BE2C (cell line): Measurements from ENCODE around the gene PES1.

Experiments
- DNase-seq: peaks from one replicate; pipeline ENCODE4 v3.0.0-alpha.2; 2020
- H3K27me3 ChIP-seq: fragments of 250-450 bp; sonication (Bioruptor Pico); 2 replicates; pipeline ENCODE4 v1.5.1; 2020; ENCODE audit warnings: mild to moderate bottlenecking
- H3K36me3 ChIP-seq: fragments of 250-450 bp; sonication (Bioruptor Pico); 2 replicates; pipeline ENCODE4 v1.5.1; 2020; ENCODE audit warnings: mild to moderate bottlenecking
- H3K4me1 ChIP-seq: fragments of 250-450 bp; sonication (Bioruptor Pico); 2 replicates; pipeline ENCODE4 v1.5.1; 2020
- H3K4me3 ChIP-seq: 2 replicates; pipeline ENCODE4 v1.5.1; 2011; ENCODE audit warnings: low read depth, low read length
- H3K9me3 ChIP-seq: fragments of 250-450 bp; sonication (Bioruptor Pico); 2 replicates; pipeline ENCODE4 v1.5.1; 2020
- TF ChIP-seq, protein P1 (sequence below): IDR thresholded peaks from 2 replicates; pipeline ENCODE4 v1.5.1; 2012; ENCODE audit warnings: mild to moderate bottlenecking, low read depth, low read length

PES1 gene

DNA sequence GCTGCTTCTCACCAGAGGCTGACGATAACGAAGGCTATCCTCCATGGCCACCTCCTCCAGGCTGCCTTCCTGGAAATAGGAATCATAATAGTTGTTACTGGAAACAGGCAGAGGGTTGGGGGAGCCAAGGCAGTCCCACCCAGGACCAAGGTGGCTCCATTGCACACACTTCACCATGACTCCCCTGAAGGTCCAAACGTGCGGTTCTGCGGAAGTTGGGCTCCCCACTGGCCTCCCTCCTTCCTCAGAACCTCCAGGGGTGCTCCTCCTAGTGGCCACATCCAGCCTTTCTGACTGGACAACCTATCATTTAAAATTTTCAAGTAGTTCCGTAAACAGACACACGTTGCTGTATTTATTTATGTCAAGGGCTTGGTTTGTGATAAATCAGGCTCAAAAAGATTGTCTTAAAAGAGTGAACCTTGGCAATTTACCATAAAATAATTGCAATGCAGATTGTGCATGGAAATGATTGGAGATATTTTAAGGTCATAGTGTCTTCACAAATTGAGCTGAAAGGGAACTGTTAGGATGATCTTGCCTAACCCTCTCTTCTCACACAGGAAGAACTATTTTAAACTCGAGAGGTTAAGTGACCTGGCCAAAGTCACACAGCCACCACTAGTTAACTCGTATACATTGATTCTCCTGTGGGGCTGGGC is 13.9 kb upstream of the PES1 start:
- TF ChIP-seq, protein P1, sequence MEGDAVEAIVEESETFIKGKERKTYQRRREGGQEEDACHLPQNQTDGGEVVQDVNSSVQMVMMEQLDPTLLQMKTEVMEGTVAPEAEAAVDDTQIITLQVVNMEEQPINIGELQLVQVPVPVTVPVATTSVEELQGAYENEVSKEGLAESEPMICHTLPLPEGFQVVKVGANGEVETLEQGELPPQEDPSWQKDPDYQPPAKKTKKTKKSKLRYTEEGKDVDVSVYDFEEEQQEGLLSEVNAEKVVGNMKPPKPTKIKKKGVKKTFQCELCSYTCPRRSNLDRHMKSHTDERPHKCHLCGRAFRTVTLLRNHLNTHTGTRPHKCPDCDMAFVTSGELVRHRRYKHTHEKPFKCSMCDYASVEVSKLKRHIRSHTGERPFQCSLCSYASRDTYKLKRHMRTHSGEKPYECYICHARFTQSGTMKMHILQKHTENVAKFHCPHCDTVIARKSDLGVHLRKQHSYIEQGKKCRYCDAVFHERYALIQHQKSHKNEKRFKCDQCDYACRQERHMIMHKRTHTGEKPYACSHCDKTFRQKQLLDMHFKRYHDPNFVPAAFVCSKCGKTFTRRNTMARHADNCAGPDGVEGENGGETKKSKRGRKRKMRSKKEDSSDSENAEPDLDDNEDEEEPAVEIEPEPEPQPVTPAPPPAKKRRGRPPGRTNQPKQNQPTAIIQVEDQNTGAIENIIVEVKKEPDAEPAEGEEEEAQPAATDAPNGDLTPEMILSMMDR: peak; percentile 84
- peak; percentile 63 for DNase-seq
- Histone ChIP-seq H3K27me3 (no peaks in the 10 kb centered on the region), H3K9me3 (no peaks in the 10 kb centered on the region), H3K4me1 (peaks cover 8% of the 10 kb centered on the region; the same call in 1 of the 2 replicates), H3K36me3 (no peaks in the 10 kb centered on the region), H3K4me3 (peak overlapping the region; percentile 81)

DNA sequence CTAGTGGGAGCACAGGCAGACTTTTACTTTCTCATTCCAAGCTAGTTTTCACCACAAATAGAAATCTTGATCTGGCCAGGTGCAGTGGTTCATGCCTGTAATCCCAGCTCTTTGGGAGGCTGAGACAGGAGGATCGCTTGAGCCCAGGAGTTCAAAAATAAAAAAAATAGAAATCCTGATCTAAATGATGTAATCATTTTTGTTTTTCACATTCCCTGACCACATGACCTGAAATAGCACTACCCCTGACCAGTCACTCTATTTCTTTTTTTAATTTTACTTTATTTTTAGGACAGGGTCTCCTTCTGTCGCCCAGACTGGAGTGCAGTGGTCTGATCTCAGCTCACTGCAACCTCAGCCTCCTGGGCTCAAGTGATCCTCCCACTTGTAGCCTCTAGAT is 13.0 kb upstream of the PES1 start:
- no peak for DNase-seq
- no peaks in the 10 kb centered on the region for H3K27me3 ChIP-seq
- H3K4me3 ChIP-seq: no peak overlapping the region
- TF ChIP-seq, protein P1: no peak
- H3K9me3 ChIP-seq: no peaks in the 10 kb centered on the region
- peaks cover 8% of the 10 kb centered on the region; the same call in 1 of the 2 replicates for H3K4me1 ChIP-seq
- H3K36me3 ChIP-seq: no peaks in the 10 kb centered on the region

DNA sequence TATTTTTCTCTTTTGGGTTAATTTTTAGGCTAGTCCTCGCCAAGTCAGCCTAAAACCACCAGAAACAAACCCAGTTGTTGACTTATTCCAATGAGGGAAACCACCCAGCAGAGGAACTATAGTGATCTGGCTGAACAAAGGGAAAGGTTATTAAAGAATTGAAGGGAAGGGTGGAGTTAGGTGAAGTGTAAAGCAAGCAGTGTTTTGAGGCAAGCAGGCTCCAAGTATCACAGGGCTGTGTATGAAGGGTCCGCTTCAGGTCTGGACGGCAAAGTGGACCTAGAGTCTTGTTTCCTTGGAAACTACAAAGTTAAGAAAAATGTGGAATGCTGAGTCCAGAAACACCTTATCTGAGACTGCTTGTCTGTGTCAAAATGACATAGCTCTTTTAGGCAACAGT is 12.1 kb upstream of the PES1 start:
- Histone ChIP-seq H3K9me3 (no peaks in the 10 kb centered on the region), H3K27me3 (no peaks in the 10 kb centered on the region), H3K36me3 (no peaks in the 10 kb centered on the region), H3K4me3 (no peak overlapping the region), H3K4me1 (peaks cover 6% of the 10 kb centered on the region; the same call in 1 of the 2 replicates)
- DNase-seq: no peak
- TF ChIP-seq, protein P1: no peak

DNA sequence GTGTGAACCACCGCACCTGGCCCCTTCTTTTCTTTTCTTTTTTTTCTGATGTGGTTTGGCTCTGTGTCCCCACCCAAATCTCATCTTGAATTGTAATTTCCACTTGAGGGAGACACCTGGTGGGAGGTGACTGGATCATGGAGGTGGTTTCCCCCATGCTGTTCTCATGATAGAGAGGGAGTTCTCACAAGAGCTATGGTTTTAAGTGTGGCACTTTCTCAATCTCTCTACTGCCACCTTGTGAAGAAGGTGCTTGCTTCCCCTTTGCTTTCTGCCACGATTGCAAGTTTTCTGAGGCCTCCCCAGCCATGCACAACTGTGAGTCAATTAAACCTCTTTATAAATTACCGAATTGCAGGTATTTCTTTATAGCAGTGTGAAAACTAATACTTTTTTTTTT is 10.3 kb upstream of the PES1 start:
- Histone ChIP-seq H3K36me3 (no peaks in the 10 kb centered on the region), H3K4me3 (no peak overlapping the region), H3K4me1 (peaks cover 6% of the 10 kb centered on the region; the same call in 1 of the 2 replicates), H3K9me3 (no peaks in the 10 kb centered on the region), H3K27me3 (peaks cover under 1% of the 10 kb centered on the region)
- TF ChIP-seq, protein P1: peak; percentile 61
- DNase-seq: no peak

DNA sequence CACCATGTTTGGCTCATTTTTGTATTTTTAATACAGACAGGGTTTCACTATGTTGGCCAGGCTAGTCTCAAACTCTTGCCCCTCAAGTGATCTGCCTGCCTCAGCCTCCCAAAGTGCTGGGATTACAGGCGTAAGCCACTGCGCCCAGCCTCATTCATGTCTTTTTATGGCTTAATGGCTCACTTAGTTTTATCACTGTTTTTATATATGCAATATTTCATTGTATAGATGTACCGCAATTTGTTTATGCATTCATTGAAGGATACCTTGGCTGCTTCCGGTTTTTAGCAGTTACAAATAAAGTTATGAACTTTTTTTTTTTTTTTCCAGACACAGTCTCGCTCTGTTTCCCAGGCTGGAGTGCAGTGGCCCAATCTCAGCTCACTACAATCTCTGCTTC is 9.8 kb upstream of the PES1 start:
- Histone ChIP-seq H3K27me3 (peaks cover 6% of the 10 kb centered on the region), H3K4me3 (no peak overlapping the region), H3K9me3 (no peaks in the 10 kb centered on the region), H3K4me1 (peaks cover 6% of the 10 kb centered on the region; the same call in 1 of the 2 replicates), H3K36me3 (no peaks in the 10 kb centered on the region)
- DNase-seq: no peak
- TF ChIP-seq, protein P1: no peak

DNA sequence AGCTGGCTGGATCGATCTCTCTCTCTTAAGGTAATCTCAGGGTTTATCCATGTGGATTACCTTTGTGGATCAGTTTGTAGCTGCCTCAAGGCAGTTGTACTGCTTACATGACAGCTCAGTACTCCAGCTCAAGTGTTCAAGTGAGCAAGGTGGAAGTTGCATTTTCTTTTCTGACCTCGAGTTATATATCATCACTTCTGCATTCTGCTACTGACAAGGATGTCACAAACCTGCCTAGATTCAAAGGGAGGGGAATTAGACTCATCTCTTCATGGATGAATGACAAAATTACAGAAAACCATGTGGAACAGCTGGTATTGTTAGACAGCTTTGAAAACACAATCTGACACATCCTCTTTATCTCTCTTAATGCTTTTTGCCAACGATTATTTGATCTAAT is 9.2 kb upstream of the PES1 start:
- TF ChIP-seq, protein P1: no peak

More for the DNA sequence above, 9.2 kb upstream of the PES1 start:
- Histone ChIP-seq H3K4me3 (no peak overlapping the region), H3K4me1 (peaks cover 3% of the 10 kb centered on the region; the same call in 1 of the 2 replicates), H3K36me3 (no peaks in the 10 kb centered on the region), H3K9me3 (no peaks in the 10 kb centered on the region), H3K27me3 (peaks cover 11% of the 10 kb centered on the region)
- no peak for DNase-seq
